GM21423 (cell line): Measurements from ENCODE around the gene LSM4.
A peak's percentile ranks its signal among the peaks of the same experiment; 100 is the strongest.

Experiments
- ATAC-seq: cut with Tn5 transposase; IDR thresholded peaks from one replicate; pipeline ENCODE4 v1.9.1; 2021; ENCODE audit warnings: mild to moderate bottlenecking, moderate library complexity; ENCODE audit not compliant: unreplicated experiment

Gene LSM4

DNA sequence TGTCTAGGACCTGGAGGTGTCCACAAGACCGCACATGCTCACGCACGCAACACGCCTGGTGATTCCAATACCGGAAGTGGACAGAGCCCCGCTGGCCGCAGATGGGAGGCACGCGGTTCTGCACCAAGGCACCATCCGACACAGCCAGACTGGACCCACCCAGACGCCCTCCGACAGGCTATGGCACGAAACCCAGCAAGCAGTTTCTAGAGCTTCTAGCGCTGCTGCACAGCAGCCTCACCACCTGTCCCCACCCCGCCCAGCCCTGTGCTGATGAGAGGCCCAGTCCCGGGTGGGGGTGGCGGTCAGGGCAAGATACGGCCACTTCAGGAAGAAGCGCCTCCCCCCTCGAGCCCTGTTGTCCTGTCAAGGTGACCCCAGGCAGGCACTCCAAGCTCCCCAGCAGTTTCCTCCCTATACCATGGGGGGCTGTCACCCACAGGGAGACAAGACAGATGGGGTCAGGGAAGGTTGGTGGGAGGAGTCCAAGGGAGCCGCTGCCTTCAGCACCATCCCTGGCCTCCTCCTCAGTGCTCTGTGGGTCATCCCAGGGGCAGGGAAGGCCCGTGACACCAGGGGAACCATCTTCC lies 11.3 kb downstream of the LSM4 start:
- no peak for ATAC-seq

DNA sequence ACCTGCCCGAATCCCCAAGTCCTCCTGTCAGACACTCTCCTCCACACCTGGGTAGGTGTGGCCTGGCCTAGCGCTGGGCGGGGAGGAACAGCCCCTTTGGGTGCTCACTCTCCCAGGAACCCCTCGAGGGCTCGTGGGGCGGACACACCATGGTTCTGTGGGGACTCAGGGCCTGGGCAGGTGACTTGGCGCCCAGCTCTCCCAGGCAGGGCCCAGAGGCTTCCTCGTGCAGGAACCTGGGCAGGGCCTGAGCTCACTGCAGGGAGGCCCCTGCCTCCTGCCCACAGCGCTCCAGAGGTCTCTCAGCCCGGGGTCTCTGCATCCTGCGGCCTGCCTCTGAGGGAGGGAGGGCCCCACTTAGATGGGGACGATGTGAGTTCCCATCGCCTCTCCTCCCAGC lies 11.9 kb downstream of the LSM4 start:
- ATAC-seq: no peak

DNA sequence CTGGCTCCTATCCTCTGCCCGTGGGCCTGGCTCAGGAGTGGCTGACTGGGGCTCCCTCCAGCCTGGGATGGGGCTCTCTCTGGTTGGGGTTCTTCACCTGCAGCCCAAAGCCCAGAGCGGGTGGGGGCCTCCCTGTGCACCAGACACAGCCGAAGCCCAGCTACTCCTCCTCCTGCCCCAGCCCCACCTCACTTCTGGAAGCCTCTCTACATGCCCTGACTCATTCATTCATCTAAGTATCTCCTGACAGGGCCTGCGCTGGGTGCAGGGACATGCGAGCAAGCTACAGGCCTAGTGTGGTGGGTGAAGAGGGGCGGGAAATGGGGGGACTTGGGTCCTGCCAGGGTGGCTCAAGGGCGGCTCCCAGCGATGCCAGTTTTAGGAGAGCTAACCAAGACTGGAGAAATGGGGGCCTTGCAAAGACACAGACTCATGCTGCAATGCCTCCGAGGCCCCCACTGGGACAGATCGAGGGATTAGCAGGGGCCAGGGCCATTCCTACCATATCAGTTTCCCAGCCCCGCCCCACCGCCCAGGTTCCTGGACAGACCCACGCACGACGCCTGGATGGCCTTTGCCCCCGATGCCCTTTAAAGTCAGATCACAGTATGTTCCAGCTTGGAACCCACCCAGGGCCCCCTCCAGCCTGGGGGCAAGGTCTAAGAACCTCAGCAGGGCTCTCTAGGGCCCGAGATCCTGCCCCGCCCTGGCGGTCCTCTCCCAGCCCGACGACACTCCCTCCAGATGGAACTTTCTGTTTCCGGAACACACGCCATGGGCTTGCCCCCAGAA lies 12.6 kb downstream of the LSM4 start:
- ATAC-seq: no peak

DNA sequence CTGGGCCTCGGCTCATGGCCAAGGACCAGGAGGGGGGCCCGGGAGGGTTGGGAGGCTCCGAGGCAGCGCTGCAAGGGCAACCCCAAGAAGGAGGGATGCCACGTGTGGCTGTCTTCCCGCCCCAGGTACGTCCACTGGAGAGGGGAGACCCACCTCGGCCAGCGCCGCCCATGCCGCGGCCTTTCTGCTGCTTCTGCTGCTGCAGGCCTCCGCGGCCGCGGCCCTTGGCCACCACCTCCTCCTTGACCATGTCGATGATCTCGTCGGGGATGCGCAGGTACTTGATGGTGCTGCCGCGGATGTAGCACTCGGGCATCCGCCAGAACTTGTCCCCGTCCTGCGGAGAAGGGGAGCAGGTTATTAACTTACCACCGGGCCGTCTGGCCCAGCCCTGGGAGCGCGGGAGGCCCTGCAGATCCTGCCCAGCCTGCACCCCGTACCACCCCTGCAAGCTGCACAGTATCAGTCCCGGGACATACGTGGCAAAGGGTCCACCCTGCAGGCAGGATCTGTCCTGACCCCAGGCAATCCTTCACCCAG lies 13.3 kb downstream of the LSM4 start:
- no peak for ATAC-seq

DNA sequence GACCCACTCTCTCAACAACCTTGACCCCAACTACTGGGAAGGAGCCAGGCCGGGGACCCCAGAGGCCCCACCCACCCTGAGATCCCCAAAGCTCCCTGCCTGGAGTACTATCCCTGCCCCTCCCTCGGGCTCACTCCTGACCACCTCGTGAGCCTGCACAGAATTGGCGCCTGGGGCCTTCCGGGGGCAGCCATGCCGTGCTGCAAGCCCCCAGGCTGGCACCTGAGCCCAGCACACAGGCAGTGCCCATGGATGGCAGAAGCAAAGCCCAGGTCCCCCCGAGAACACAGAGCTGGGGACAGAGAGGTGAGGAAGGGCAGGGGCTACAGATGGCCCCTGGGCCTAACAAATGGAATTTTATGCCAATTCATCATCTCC lies 13.9 kb downstream of the LSM4 start:
- ATAC-seq: no peak

DNA sequence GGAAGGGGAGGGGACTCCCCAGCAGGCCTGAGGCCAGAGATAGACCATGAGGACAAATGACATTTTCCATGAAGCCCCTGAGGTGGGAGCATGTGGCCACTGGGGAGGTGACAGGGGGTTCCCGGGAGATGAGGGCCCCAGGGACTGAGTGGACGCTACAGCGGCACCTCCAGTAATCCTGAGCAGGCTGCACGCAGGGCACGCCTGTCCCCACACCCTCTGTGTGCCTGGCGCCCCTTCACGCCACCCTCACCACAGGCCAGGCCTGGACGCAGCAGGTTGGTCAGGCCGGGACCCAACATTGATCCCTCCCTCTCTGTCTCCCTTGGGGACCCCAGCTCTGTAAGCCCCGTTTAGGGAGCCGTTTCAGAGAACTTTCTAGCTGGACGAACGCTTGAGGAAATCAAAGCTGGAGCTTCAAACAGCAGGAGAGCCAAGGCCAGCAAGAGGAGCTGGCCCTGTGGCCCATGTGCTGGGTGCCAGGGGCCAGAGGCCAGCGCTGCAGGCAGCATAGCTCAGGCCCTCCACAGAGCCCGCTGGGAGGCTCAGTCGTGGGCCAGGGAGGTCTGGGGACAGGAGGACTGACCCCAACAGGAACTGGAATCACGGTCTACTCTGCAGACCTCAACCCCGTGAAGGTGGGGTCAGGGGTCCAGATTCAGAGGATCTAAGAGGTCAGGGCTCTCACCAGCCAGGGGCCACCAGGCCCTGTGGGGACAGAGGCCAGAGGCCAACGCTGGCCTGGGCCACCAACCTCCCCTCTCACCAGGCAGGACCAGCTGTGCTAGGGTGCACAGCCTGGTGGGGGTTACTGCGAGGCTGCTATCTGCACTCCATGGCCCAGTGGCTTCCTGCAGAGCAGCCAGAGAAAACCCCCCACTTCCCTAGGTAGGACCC lies 14.6 kb downstream of the LSM4 start:
- no peak for ATAC-seq

DNA sequence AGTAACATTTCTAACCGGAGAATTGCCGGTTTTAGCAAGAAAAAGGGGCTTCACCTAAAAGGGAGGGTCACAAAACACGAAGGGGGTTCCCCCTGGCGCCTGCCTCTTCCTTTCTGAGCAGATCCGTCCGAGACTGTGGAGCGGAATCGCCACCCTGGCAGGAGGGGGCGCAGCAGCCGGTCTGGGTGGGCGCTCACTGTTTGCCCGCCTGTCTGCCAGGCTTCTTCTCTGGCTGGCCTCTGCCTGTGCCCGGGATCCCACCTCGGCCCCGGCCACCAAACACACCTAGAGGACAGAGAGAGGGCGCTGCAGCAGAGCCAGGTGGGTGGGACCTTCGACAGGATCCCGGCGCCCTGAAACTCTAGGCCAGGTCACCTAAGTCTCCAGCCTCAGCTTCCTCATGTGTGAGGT lies 15.6 kb downstream of the LSM4 start:
- ATAC-seq: no peak

DNA sequence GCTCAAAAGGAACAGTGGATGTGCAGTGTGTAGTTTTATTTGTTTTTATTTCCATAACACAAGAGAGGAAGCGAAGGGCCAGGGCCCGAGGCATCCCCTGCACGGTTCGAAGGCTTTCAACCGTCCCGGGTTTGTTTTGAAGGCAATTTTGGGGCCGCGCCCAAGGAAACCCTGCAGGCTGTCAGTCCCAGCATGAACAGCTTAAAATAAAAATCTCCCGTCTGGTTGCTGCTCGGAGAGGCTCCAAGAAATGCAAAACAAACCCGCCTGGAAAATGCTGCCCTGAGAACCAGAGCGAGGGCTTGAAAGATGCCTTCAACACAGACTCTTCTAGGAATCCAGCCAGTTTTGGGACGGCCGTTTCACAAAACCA lies 16.0 kb downstream of the LSM4 start:
- ATAC-seq: no peak

DNA sequence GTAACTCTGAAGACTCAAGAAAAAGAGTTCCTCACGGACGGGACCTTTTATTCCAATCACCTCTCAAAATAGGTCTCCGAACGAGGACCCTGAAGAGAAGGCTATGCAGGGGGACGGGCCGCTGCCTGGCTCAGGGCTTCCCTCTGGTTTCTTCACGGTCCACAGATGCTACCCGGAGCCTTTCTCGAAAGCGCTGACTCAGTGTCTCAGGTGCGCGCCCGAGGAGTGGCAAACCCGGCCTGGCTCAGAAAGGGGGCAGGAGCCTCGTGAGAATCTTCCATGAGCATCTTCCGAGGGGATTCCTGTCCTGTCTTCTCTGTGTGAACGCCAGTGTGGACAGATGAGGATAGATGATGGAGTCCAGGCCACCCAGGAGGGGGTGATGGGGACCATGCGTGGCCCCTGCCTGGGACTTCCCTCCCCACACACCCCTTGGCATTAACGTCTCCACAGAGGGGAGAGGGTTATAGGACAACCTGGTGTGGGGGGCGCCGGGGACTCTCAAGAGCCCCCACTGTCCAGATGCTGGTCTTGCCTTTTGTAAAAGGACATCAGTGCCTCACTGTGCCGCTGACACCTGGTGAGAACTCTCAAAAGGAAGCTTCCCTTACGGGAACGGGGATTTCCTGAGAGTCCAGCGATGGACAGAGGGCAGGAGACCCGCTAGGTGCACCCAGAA lies 16.5 kb downstream of the LSM4 start:
- ATAC-seq: no peak

DNA sequence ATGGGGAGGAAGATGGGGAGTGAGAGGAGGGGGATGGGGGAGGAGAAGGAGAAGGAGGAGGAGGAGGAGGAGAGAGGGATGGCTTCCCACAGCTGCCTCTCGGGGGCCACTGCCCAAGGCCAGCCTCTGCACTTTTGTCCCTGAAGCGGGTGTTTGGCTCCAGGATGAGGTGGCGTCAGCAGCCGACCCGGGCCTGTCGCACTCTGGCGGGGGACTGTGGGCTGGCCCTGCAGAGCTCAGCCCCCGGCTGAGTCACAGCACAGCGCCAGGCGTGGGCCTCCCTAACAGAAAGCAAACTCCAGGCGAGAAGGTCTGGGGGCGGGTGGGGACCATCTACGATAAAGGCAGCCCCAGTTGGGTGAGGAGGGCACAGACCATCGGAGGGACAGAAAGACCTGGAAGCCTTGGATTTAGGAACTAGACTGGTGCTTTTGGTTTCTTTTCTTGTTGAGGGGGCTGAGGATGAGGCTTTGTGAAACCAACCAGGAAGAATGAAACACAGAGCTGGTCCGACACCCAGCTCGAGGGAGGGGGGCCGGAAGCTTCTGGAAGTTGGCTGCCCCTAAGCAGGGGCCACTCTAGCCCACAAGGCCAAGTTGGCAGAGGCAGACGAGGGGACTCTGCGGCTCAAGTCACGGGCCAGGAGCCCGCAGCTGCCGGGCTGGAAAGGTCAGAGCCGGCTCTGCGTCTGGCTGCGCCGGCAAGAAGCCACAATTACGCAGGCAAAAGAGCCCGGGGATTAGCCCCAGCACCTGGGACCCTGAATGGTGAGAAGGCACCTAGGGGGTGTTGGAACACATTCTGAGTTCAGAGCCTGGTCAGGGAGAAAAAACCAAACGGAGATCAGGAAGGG lies 18.2 kb downstream of the LSM4 start:
- peak; percentile 34 for ATAC-seq

DNA sequence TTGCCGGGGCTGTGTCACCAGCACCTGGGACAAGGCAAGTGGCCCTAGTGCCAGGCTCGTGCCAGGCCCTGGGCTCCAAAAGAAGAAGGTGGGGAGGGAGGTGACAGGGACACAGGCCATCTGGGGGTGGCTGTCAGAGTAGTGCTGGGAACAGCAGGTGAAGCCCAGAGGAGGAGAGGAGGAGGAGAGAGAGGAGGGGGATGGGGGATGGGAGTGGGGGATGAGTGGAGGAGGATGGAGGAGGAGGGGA lies 18.7 kb downstream of the LSM4 start:
- no peak for ATAC-seq

DNA sequence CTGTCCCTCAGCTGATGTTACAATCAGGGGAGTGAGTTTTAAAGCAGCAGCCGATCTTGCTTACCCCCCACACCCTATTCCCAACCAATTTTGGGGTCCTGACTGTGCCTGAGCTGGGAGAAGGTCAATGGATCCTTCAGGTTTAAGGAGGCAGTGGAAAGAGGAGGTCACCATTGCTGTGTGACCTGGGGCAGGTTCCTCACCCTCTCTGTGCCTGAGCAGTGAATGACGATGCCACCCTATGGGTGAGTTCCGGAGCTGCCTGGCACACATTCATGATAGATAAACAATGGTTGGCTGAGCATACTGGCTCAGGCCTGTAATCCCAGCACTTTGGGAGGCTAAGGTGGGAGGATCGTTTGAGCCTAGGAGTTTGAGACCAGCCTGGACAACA lies 21.2 kb downstream of the LSM4 start:
- ATAC-seq: no peak

DNA sequence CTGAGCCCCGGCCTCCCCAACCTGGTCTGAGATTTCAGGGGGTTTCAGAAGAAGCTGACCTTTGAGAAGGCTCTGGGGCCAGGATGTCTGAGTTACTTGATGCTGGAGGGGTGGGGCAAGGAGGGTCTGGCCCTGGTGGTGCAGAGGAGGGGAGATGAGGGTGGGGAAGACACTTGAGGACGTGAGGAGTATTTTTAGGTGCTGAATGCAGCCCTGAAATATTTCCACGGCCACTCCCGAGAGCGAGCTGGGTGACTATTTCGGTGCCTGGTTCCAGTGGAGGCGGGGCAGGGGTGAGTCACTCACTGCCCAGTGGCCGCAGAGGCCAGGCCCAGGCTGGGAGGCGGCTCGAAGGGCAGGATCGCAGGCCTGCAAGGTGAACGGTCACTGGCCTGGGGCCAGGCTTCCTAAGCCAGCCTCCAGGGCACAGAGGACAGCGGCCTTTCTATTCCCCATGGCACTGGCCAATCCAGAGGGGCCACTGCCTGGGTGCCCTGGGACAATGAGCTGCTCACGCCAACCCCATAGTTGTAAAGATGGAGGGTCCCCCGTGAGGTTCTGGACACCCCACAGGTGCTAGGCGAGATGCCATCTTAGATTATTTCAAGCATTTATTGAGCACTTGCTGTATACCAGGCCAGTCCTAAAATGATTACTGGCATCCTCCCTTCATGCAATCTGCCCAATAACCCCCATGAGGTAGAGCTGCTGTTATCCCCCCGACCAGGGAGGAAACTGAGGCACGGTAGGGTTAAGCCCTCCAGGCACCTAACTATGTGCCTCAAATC lies 21.8 kb downstream of the LSM4 start:
- no peak for ATAC-seq

DNA sequence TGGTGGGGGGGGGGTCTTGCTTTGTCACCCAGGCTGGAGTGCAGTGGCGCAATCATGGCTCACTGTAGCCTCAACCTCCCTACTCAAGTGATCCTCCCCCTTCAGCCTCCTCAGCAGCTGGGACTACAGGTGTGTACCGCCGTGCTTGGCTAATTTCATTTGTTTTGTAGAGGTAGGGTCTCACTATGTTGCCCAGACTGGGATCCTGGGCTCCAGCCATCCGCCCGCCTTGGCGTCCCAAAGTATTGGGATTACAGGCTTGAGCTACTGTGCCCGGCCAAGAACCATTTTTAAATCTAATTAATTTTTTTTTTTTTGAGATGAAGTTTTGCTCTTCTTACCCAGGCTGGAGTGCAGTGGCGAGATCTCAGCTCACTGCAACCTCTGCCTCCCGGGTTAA lies 23.2 kb downstream of the LSM4 start:
- no peak for ATAC-seq

DNA sequence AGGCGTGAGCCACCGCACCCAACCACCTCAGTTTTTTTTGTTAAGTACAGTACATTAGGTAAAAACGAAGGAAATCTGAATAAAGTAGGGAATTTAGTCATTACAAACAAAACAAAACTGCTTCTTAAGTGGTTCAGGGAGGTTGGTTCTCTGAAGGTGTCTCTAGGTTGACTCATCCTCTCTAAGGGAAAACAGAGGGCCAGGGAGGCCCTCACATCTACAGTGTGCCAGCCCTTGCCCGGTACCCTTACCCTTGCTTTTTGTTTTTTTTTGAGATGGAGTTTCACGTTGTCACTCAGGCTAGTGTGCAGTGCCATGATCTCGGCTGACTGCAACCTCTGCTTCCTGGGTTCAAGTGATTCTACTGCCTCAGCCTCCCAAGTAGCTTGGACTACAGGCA lies 24.3 kb downstream of the LSM4 start:
- ATAC-seq: no peak

DNA sequence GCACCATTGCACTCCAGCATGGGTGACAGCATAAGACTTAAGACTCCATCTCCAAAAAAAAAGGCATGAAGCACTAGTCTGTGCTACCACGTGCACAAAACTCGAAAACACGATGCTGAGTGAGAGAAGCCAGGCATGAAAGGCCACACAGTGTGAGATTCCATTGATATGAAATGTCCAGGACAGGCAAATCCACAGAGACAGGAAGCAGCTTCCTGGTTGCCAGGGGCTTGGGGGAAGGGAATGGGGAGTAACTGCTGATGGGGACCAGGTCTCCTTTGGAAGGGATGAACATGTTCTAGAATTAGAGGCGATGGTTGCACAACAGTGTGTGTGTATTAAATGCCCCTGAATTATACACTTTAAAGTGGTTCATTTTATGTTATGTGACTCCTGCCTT lies 25.6 kb downstream of the LSM4 start:
- no peak for ATAC-seq

DNA sequence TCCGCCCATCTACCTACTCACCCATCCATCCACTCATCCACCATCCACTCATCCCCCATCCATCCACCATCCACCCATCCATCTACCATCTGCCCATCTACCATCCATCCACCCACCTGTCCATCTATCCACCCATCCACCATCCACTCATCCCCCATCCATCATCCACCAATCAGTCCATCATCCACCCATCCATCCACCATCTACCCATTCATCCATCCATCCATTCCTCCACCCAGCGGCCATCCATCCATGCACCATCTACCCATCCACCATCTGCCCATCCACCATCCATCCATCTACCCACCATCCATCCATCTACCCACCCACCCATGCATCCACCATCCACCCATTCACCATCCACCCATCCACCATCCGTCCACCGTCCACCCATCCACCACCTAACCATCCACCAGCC lies 27.8 kb downstream of the LSM4 start:
- no peak for ATAC-seq

DNA sequence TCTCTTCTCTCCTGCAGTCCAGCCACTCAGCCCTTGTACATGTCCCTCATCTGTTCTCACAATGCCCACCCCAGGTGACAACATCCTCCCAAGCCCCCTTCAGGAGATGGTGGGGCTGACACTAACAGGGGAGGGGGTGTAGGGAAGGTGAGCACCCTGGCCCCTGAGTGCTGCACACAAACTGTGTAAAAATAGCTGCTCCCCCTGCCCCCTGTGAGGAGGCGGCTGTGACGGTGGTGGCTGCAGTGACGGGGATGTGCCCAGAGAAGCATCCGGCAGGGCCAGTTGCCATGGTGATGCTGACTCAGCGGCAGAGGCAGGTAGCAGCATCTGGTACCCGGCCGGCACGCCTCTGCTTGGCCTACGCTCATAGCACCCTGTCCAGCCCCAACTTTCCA lies 28.4 kb downstream of the LSM4 start:
- ATAC-seq: no peak

DNA sequence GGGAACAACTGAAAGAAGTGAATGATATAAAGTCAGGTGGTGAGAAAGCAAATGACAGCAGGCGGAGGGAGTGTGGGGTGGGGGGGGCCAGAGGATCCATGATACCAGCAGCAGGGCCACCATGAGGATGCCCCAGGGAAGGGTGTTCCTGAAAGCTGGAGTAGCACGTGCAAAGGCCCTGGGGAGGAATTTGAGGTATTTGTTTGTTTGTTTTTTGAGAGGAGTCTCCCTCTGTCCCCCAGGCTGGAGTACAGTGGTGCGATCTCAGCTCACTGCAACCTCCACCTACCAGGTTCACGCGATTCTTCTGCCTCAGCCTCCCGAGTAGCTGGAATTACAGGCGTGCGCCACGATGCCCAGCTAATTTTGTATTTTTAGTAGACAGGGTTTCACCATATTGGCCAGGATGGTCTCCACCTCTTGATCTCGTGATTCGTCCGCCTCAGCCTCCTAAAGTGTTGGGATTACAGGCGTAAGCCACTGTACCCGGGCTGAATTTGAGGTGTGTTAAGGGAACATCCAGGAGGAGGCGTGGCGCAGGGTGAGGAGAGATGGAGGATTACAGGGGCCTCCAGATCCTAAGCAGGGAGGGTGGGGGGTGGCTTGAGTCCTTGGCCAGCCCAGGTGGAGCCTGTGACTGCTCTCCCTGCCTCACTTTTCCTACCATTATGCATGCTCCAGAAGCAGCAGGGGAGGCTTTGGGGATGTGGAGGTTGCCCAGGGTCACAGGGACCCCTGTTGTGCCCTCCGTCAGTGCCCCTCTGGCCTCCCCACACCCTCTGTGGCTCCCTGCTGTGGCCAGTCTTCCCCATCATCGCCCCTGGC lies 29.0 kb downstream of the LSM4 start:
- no peak for ATAC-seq
